Nucleus accumbens (tissue), 56 donors: Measurements from ENCODE around the gene ATP5F1E.
A peak's percentile ranks its signal among the peaks of the same experiment; 100 is the strongest.
"Not testable (repeated sequence)": the region's sequence is repeated elsewhere in the genome, so short reads cannot be mapped to it uniquely, and the experiment has no call there.

Experiments used
- DNase-seq, 56 donors: peaks; one replicate each; lab custom pipeline; 2025; lab: John Stamatoyannopoulos, UW

The ATP5F1E gene

GRCh38 chr20:58994390-58995159 lies 37.6 kb downstream of the ATP5F1E start:
- no peak for DNase-seq

- no peak for DNase-seq
Observed at GRCh38 chr20:58993332-58994248, 38.5 kb downstream of the ATP5F1E start.

DNA sequence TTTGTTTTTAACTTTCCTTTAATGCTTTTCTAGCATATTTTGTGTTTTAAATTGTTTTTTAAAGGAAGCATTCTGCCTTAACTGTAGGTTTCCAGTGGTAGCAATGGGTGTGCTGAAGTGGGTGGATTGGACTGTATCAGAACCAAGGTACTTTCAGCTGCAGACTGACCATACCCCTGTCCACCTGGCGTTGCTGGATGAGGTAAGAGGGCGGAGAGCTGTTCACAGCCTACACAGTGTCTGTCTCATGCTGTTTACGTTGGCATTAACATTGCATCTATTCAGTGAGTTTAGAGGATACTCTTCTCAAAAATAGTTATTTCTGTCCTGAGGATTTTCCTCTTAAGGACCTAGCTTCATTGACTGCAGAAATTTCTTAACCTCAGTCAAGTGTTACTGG lies 39.2 kb downstream of the ATP5F1E start:
- no peak for DNase-seq

DNA sequence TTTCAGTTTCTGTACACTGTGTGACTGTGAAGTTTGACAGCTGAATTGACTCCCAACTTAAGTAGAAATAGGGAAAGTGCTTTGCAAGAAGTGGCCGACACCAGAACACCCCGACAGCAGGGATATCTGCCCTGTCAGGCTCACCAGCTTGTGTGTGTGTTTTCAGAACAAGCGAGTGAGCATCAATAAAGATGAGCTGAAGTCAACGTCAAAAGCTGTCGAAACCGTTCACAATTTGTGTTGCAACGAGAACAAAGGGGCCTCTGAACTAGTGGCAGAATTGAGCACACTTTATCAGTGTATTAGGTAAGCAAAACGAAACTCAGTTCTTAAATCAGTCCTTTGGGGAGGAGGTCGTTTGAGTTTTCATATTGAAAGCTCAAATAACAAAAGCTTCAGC lies 40.4 kb downstream of the ATP5F1E start:
- no peak for DNase-seq

DNA sequence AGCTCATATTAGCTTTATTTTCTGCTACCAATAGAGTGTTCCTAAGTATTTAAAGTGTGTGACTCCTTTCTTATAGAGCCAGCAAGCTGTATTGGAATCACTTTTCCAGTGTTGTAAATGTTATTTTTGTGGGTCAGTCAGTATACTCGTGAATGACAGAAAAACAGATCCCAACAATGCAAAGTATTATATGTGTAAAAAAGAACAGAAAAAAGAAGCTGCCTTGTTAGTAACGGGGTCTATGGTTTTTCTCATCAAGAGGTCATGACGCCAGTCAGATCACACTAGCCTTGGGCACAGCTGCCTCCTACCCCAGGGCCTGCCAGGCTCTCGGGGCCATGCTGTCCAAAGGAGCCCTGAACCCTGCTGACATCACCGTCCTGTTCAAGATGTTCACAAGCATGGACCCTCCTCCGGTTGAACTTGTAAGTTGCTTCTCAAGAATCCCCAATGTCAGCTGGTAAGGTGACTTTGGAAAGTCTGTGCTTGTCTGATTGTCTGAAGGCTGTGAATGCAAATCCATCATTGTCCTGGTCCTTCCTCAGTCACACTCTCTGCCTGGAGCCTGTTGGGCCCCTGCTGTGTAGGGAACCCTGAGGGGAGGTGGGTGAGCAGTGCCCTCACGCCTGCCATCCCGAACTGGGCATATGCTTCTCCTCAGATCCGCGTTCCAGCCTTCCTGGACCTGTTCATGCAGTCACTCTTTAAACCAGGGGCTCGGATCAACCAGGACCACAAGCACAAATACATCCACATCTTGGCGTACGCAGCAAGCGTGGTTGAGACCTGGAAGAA lies 41.3 kb downstream of the ATP5F1E start:
- DNase-seq, result no peak

- DNase-seq, result no peak
Observed at GRCh38 chr20:58989196-58989595, 42.9 kb downstream of the ATP5F1E start.

GRCh38 chr20:58988565-58988882 lies 43.6 kb downstream of the ATP5F1E start:
- no peak for DNase-seq

GRCh38 chr20:58987790-58988564 lies 44.2 kb downstream of the ATP5F1E start:
- no peak for DNase-seq

DNA sequence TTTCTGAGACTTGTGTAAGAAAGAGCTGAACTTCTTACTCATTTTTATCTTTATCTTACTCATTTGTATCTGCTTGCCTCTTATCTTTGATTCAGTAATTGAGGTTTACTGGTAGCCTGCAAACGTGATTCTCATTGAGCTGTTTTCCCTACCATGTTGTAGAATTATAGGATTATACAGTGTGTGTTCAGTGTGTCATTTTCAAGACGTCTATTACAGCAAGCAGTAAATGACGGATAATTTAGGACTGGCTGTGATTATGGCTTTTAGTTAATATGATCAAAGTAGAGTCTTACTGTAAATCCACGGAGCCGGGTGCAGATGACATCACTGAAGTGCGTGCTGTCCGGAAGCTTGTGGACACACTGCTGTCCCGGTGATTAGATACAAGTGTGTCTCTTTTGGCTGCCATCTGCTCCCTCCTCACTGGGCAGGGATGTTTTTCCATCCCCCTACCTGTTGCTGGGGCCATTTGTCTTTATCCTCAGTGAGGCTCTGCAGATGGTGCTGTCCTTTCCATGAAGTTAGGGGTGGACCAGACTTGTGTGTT lies 45.1 kb downstream of the ATP5F1E start:
- no peak for DNase-seq

- no peak for DNase-seq
Observed at GRCh38 chr20:58986286-58986967, 45.7 kb downstream of the ATP5F1E start.

DNA sequence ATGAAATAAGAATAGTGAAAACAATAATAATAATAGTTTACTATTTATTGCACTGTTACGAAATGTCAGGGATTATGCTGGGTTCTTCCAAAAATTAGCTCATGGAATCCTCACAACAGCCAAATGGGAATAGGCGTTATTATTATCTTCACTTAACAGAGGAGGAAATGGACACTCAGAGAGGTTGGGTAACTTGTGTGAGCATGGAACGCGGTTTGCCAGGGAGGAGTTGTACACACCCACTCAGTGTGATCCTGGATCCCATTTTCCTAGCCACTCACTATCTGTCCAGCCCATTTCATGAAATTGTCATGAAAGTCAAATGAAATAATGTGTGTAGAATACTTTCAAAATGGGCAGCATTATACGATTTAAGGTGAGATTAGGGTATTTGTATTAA lies 46.5 kb downstream of the ATP5F1E start:
- DNase-seq, result no peak

DNA sequence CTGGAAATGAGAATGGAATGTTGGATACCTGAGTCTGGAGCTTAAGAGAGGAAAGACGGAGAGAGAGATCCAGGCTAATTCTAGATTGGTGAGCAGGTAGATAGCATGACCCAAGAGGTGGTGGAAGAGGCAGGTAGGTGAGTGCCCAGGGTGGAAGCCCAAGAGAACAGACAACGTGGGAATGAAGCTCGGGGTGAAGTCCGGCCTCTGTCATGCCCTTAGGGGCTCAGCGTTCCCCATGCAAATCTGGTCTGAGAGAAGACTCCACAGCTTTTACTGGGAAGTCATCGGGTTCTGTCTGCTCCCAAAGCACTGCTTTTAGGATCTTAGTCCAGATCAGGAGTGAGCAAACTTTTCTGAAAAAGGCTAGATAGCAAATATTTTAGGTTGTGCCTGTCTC lies 47.4 kb downstream of the ATP5F1E start:
- no peak for DNase-seq

DNA sequence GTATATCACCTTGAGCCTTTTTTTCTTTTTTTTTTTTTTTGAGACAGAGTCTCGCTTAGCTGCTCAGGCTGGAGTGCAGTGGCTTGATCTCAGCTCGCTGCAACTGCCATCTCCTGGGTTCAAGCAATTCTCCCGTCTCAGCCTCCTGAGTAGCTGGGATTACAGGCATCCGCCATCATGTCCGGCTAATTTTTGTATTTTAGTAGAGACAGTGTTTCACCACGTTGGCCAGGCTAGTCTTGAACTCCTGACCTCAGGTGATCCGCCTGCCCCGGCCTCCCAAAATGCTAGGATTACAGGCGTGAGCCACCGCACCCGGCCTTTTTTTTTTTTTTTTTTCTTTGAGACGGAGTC lies 49.0 kb downstream of the ATP5F1E start:
- not testable (repeated sequence) for DNase-seq

- no peak for DNase-seq
Observed at GRCh38 chr20:58982406-58983114, 49.6 kb downstream of the ATP5F1E start.

GRCh38 chr20:58981628-58982364 lies 50.3 kb downstream of the ATP5F1E start:
- DNase-seq, result peak in 1 of 56 donors; percentile 14

GRCh38 chr20:58980711-58981627 lies 51.2 kb downstream of the ATP5F1E start, which contains the start of gene NELFCD:
NELFCD (plus strand) TSS chr20:58981256; CDS start chr20:58981310, 54 bp downstream.
- DNase-seq, result peak in 52 of 56 donors; percentile 29 to 87 (median 75)
